Measurements from ENCODE around the gene SGK2. TPM values are rescaled to one million over a fixed set of nuclear protein-coding genes. Genes with fewer than 3 reads are reported as not detected.

The SGK2 gene
- total and polyA plus RNA-seq, 2 experiments from 2014 or later: 0.42 TPM; not detected in 1

GRCh38 chr20:43515628-43516027, 43.2 kb upstream of the SGK2 start:
- Histone ChIP-seq H3K4me3 (peak overlapping the region; percentile 68), H2AFZ (no peak overlapping the region), H3K36me3 (ENCODE audit: insufficient read depth) (no peaks in the 10 kb centered on the region; the same call in 1 of the 2 replicates), H3K9me2 (ENCODE audit: insufficient read depth) (no peaks in the 10 kb centered on the region; the same call in 1 of the 2 replicates), H3K27me3 (ENCODE audit: insufficient read depth) (no peaks in the 10 kb centered on the region), H3F3A (replicated peaks; ENCODE audit: low read depth) (no peaks in the 10 kb centered on the region), H3K4me1 (ENCODE audit: insufficient read depth) (no peaks in the 10 kb centered on the region), H3K4me2 (peak overlapping the region; percentile 79), H3K79me2 (replicated peaks; ENCODE audit: insufficient read depth) (0 out of 2 replicates have a peak, but pooled peaks cover 5% of the 10 kb centered on the region), H3K27ac (ENCODE audit: low read depth) (no peak overlapping the region), H4K20me1 (replicated peaks; ENCODE audit: insufficient read depth) (no peaks in the 10 kb centered on the region)
- H3K4me1 Mint-ChIP-seq: no peaks in the 10 kb centered on the region; the same call in 2 of the 3 replicates
- ATAC-seq: no peak
- H3K27ac Mint-ChIP-seq: no peak overlapping the region
- peaks cover 37% of the 10 kb centered on the region for H3K36me3 Mint-ChIP-seq (ENCODE audit: low read depth)
- DNase-seq (ENCODE audit: low spot score): no peak
- no peak for TF ChIP-seq ZNF331 (CRISPR knock-in tag; IDR thresholded peaks at IDR 0.05; ENCODE audit: low read depth)
- TF ChIP-seq JUNB (IDR thresholded peaks at IDR 0.05; ENCODE audit: unreplicated experiment): no peak
- TF ChIP-seq EZH2phosphoT487 (IDR thresholded peaks at IDR 0.05; ENCODE audit: unreplicated experiment): no peak
- TF ChIP-seq, protein P1, sequence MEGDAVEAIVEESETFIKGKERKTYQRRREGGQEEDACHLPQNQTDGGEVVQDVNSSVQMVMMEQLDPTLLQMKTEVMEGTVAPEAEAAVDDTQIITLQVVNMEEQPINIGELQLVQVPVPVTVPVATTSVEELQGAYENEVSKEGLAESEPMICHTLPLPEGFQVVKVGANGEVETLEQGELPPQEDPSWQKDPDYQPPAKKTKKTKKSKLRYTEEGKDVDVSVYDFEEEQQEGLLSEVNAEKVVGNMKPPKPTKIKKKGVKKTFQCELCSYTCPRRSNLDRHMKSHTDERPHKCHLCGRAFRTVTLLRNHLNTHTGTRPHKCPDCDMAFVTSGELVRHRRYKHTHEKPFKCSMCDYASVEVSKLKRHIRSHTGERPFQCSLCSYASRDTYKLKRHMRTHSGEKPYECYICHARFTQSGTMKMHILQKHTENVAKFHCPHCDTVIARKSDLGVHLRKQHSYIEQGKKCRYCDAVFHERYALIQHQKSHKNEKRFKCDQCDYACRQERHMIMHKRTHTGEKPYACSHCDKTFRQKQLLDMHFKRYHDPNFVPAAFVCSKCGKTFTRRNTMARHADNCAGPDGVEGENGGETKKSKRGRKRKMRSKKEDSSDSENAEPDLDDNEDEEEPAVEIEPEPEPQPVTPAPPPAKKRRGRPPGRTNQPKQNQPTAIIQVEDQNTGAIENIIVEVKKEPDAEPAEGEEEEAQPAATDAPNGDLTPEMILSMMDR (conservative IDR thresholded peaks at IDR 0.05; ENCODE audit: low read depth in 2 of 2): no peak
- no peak for TF ChIP-seq STAT1 (IDR thresholded peaks at IDR 0.05; ENCODE audit: unreplicated experiment)
- TF ChIP-seq, protein P2, sequence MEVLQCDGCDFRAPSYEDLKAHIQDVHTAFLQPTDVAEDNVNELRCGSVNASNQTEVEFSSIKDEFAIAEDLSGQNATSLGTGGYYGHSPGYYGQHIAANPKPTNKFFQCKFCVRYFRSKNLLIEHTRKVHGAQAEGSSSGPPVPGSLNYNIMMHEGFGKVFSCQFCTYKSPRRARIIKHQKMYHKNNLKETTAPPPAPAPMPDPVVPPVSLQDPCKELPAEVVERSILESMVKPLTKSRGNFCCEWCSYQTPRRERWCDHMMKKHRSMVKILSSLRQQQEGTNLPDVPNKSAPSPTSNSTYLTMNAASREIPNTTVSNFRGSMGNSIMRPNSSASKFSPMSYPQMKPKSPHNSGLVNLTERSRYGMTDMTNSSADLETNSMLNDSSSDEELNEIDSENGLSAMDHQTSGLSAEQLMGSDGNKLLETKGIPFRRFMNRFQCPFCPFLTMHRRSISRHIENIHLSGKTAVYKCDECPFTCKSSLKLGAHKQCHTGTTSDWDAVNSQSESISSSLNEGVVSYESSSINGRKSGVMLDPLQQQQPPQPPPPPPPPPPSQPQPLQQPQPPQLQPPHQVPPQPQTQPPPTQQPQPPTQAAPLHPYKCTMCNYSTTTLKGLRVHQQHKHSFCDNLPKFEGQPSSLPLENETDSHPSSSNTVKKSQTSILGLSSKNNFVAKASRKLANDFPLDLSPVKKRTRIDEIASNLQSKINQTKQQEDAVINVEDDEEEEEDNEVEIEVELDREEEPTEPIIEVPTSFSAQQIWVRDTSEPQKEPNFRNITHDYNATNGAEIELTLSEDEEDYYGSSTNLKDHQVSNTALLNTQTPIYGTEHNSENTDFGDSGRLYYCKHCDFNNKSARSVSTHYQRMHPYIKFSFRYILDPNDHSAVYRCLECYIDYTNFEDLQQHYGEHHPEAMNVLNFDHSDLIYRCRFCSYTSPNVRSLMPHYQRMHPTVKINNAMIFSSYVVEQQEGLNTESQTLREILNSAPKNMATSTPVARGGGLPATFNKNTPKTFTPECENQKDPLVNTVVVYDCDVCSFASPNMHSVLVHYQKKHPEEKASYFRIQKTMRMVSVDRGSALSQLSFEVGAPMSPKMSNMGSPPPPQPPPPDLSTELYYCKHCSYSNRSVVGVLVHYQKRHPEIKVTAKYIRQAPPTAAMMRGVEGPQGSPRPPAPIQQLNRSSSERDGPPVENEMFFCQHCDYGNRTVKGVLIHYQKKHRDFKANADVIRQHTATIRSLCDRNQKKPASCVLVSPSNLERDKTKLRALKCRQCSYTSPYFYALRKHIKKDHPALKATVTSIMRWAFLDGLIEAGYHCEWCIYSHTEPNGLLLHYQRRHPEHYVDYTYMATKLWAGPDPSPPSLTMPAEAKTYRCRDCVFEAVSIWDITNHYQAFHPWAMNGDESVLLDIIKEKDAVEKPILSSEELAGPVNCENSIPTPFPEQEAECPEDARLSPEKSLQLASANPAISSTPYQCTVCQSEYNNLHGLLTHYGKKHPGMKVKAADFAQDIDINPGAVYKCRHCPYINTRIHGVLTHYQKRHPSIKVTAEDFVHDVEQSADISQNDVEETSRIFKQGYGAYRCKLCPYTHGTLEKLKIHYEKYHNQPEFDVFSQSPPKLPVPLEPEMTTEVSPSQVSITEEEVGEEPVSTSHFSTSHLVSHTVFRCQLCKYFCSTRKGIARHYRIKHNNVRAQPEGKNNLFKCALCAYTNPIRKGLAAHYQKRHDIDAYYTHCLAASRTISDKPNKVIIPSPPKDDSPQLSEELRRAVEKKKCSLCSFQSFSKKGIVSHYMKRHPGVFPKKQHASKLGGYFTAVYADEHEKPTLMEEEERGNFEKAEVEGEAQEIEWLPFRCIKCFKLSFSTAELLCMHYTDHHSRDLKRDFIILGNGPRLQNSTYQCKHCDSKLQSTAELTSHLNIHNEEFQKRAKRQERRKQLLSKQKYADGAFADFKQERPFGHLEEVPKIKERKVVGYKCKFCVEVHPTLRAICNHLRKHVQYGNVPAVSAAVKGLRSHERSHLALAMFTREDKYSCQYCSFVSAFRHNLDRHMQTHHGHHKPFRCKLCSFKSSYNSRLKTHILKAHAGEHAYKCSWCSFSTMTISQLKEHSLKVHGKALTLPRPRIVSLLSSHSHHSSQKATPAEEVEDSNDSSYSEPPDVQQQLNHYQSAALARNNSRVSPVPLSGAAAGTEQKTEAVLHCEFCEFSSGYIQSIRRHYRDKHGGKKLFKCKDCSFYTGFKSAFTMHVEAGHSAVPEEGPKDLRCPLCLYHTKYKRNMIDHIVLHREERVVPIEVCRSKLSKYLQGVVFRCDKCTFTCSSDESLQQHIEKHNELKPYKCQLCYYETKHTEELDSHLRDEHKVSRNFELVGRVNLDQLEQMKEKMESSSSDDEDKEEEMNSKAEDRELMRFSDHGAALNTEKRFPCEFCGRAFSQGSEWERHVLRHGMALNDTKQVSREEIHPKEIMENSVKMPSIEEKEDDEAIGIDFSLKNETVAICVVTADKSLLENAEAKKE (CRISPR knock-in tag; IDR thresholded peaks at IDR 0.05): no peak
- TF ChIP-seq, protein P3, sequence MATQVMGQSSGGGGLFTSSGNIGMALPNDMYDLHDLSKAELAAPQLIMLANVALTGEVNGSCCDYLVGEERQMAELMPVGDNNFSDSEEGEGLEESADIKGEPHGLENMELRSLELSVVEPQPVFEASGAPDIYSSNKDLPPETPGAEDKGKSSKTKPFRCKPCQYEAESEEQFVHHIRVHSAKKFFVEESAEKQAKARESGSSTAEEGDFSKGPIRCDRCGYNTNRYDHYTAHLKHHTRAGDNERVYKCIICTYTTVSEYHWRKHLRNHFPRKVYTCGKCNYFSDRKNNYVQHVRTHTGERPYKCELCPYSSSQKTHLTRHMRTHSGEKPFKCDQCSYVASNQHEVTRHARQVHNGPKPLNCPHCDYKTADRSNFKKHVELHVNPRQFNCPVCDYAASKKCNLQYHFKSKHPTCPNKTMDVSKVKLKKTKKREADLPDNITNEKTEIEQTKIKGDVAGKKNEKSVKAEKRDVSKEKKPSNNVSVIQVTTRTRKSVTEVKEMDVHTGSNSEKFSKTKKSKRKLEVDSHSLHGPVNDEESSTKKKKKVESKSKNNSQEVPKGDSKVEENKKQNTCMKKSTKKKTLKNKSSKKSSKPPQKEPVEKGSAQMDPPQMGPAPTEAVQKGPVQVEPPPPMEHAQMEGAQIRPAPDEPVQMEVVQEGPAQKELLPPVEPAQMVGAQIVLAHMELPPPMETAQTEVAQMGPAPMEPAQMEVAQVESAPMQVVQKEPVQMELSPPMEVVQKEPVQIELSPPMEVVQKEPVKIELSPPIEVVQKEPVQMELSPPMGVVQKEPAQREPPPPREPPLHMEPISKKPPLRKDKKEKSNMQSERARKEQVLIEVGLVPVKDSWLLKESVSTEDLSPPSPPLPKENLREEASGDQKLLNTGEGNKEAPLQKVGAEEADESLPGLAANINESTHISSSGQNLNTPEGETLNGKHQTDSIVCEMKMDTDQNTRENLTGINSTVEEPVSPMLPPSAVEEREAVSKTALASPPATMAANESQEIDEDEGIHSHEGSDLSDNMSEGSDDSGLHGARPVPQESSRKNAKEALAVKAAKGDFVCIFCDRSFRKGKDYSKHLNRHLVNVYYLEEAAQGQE (IDR thresholded peaks at IDR 0.05; ENCODE audit: unreplicated experiment): no peak
- no peak for TF ChIP-seq EZH2 (IDR thresholded peaks at IDR 0.05; ENCODE audit: low read depth, unreplicated experiment)
- TF ChIP-seq NANOG (IDR thresholded peaks at IDR 0.05; ENCODE audit: borderline replicate concordance): no peak
- TF ChIP-seq ZNF114 (CRISPR knock-in tag; IDR thresholded peaks at IDR 0.05): no peak
- TF ChIP-seq POLR2AphosphoS5 (IDR thresholded peaks at IDR 0.05; ENCODE audit: low read depth): no peak
- no peak for TF ChIP-seq CREB1 (CRISPR knock-in tag; IDR thresholded peaks at IDR 0.05; ENCODE audit: low read depth)
- TF ChIP-seq ETS1 (IDR thresholded peaks at IDR 0.05): no peak
- H3K27me3 Mint-ChIP-seq (ENCODE audit: insufficient read depth, low read depth, poor library complexity): peaks cover 5% of the 10 kb centered on the region
- H3K4me3 Mint-ChIP-seq: peak overlapping the region; percentile 92
- H3K9me3 Mint-ChIP-seq: no peaks in the 10 kb centered on the region; the same call in 1 of the 3 replicates

Measured in GM23338 (cell line).